K562 (cell line): ENCODE data around the gene CD48. TPM values are rescaled to one million over a fixed set of nuclear protein-coding genes. Genes with fewer than 3 reads are reported as not detected.

Experiments
- ADNP ChIP-seq: fragments of 200-800 bp; sonication (Bioruptor generic); IDR thresholded peaks from 2 replicates; pipeline ENCODE4 v1.6.1; 2016; ENCODE audit warnings: missing genetic modification characterization, missing compliant biosample characterization
- CC2D1A ChIP-seq: fragments of 450-650 bp; IDR thresholded peaks from 2 replicates; pipeline ENCODE4 v1.6.1; 2017; ENCODE audit warnings: mild to moderate bottlenecking
- GABPB1 ChIP-seq: sonication (generic); formaldehyde crosslinking; IDR thresholded peaks from 2 replicates; pipeline ENCODE4 v1.8.0; 2022; ENCODE audit warnings: mild to moderate bottlenecking, missing genetic modification reagents
- GTF3C2 ChIP-seq: IDR thresholded peaks from 3 replicates; pipeline ENCODE4 v1.6.1; 2011; ENCODE audit warnings: borderline replicate concordance, mild to moderate bottlenecking, moderate library complexity; ENCODE audit not compliant: insufficient read length; ENCODE audit errors: extremely low read depth
- HDAC1 ChIP-seq, 2 experiments: fragments of 450-650 bp; IDR thresholded peaks; 2 replicates each; pipeline ENCODE4 v1.6.1; 2016 to 2017; ENCODE audit warnings: inconsistent platforms in 1 of 2, mild to moderate bottlenecking in 1 of 2, moderate library complexity in 1 of 2
- NRF1 ChIP-seq, 2 experiments: fragments of 450-650 bp; IDR thresholded peaks in 1 of 2; conservative IDR thresholded peaks in 1 of 2; 2 replicates each; pipeline ENCODE4 v1.6.1; 2014; ENCODE audit warnings: mild to moderate bottlenecking in 2 of 2
- PYGO2 ChIP-seq: fragments of 450-650 bp; IDR thresholded peaks from 2 replicates; pipeline ENCODE4 v1.6.1; 2016; ENCODE audit warnings: mild to moderate bottlenecking, missing genetic modification characterization, moderate library complexity, missing compliant biosample characterization
- STAT5A ChIP-seq: IDR thresholded peaks from 2 replicates; pipeline ENCODE4 v1.6.1; 2012; ENCODE audit warnings: low read length, inconsistent platforms, borderline replicate concordance
- ZNF282 ChIP-seq: sonication (generic); formaldehyde crosslinking; IDR thresholded peaks from 2 replicates; pipeline ENCODE4 v1.8.1; 2023; ENCODE audit warnings: missing genetic modification reagents
- polyA plus RNA-seq, 8 experiments: library from polyadenylated mRNA; depleted of rRNA in 4 of 8; stranded (reverse) in 5 of 8; unstranded in 3 of 8; fragments of >200 nt; fragmentation: Nextera tagmentation in 2 of 8; fragmentation: Illumina TruSeq in 1 of 8; extraction: Ambion mirVana in 2 of 8; extraction: Trizol in 1 of 8; gene quantifications; 2 replicates each; pipeline versions ENCODE4 v1.2.1 to v1.2.3, GENCODE V29; 2011 to 2014; ENCODE audit warnings: inconsistent platforms in 1 of 8, missing spikeins in 1 of 8
- total RNA-seq, 7 experiments: library from RNA; depleted of rRNA in 6 of 7; stranded (reverse); fragments of >200 nt in 6 of 7; fragmentation: Illumina TruSeq in 2 of 7; extraction: Trizol in 2 of 7; gene quantifications; 2 replicates each; pipeline versions ENCODE4 v1.2.1 to v1.2.3, GENCODE V29; 2011 to 2021; ENCODE audit warnings: low replicate concordance in 1 of 7
- TF ChIP-seq, protein P1 (sequence below): sonication (generic); formaldehyde crosslinking; IDR thresholded peaks from 2 replicates; pipeline ENCODE4 v1.8.0; 2023; ENCODE audit warnings: mild to moderate bottlenecking, missing genetic modification reagents

CD48 gene
- total and polyA plus RNA-seq, 9 of the 15 experiments (the other 6 are each of a cell fraction or from before 2014, with no cell fraction given) = 0.10 to 0.42 (median 0.29) TPM; not detected in 3

DNA sequence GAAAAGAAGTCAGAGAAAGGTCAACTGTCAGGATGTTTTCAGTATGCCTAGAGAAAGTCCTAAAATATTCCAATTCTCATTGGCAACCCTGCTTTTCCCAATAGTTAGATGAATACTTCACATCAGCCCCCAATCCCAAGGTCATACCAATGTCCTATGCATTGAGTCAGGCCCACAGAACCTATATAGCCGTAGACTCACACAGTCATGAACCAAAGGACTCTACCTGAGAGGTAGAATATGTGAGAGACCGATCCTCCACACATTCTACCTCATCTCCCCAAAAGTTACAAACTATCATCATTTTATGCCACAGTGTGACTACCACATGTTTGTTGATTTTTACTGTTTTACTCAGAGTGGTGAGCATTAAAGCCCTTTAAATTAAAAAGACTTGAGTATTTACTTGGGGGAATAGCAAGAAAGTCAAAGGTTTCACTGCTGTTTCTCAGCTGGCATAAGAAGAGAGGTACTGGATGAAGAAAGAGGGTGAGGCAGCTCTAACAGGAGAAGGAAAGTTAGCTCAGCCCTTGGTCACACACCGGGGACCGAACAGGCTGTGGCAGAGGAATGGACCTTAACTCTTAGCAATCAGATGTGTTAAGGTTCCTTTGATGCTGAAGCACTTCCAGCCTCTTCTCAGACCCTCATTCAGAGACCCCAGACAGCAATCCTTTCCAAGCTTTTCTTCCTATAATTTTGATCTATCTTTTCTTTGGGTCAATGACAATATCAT, 937 bp downstream of the CD48 start (continued):
- no peak for TF ChIP-seq GTF3C2
- no peak for TF ChIP-seq STAT5A
- no peak for TF ChIP-seq GABPB1
- no peak for TF ChIP-seq CC2D1A
- TF ChIP-seq ZNF282 (CRISPR knock-in tag) = no peak
- no peak for TF ChIP-seq NRF1 (conservative IDR thresholded peaks at IDR 0.05 in 1 of 2, IDR thresholded peaks at IDR 0.05 in 1 of 2)
- TF ChIP-seq ADNP = no peak
- no peak for TF ChIP-seq PYGO2 (tag)
- TF ChIP-seq HDAC1 (IDR thresholded peaks at IDR 0.05) = no peak
- TF ChIP-seq, protein P1, sequence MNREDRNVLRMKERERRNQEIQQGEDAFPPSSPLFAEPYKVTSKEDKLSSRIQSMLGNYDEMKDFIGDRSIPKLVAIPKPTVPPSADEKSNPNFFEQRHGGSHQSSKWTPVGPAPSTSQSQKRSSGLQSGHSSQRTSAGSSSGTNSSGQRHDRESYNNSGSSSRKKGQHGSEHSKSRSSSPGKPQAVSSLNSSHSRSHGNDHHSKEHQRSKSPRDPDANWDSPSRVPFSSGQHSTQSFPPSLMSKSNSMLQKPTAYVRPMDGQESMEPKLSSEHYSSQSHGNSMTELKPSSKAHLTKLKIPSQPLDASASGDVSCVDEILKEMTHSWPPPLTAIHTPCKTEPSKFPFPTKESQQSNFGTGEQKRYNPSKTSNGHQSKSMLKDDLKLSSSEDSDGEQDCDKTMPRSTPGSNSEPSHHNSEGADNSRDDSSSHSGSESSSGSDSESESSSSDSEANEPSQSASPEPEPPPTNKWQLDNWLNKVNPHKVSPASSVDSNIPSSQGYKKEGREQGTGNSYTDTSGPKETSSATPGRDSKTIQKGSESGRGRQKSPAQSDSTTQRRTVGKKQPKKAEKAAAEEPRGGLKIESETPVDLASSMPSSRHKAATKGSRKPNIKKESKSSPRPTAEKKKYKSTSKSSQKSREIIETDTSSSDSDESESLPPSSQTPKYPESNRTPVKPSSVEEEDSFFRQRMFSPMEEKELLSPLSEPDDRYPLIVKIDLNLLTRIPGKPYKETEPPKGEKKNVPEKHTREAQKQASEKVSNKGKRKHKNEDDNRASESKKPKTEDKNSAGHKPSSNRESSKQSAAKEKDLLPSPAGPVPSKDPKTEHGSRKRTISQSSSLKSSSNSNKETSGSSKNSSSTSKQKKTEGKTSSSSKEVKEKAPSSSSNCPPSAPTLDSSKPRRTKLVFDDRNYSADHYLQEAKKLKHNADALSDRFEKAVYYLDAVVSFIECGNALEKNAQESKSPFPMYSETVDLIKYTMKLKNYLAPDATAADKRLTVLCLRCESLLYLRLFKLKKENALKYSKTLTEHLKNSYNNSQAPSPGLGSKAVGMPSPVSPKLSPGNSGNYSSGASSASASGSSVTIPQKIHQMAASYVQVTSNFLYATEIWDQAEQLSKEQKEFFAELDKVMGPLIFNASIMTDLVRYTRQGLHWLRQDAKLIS = no peak
- TF ChIP-seq, all 486 proteins: peak for 0
